ENCODE measurements around the gene VPS72. TPM values are rescaled to one million over a fixed set of nuclear protein-coding genes. Genes with fewer than 3 reads are reported as not detected.

VPS72 gene, protein sequence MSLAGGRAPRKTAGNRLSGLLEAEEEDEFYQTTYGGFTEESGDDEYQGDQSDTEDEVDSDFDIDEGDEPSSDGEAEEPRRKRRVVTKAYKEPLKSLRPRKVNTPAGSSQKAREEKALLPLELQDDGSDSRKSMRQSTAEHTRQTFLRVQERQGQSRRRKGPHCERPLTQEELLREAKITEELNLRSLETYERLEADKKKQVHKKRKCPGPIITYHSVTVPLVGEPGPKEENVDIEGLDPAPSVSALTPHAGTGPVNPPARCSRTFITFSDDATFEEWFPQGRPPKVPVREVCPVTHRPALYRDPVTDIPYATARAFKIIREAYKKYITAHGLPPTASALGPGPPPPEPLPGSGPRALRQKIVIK
- 42.6 TPM for total RNA-seq
- long read RNA-seq, transcript VPS72-202 (6 exons, 1,527 nt): major isoform, 25 of 31 reads
- long read RNA-seq, partial matches to known transcripts: 3 of 31 reads
- long read RNA-seq, other reads (novel, unspliced or antisense): 2 of 31 reads

DNA sequence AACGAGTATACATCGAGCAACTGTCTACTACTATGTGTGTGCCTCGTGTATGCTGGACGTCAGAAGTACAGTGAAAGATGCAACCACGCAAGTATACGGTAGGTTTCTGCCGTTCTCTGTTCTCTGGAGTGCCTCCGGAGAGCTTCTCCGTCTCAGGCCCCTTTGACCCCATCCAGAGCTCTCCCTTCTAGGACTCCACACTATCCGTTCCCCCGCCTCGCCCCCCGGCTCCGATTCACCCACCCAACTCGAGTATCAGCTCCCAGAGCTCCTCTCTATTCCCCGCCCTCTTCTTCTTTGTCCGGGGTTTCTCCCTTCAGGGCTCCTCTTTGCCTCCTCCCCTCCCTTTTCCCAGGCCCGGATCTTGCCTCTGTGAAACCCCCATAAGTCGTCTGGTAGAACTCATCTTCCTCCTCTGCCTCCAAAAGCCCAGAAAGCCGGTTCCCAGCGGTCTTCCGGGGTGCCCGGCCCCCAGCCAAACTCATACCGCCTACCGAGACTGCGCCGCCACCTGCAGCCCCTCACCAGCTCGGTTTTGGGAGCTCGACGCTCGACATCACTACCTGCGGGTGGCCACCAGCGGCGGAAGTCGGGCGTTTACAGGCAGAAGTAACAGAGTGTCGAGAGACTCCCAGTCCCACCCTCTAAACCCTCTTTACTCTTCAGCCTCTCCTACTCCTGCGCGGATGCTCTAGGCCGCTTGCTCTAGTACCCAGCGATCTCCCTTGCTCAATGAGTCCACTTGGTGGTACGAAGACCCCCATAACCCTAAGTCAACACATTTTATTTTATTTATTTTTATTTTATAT is at the start of gene VPS72:
Gene VPS72, minus strand, starts transcription at position 561 of the 809 bp plus-strand sequence. Its CDS starts 76 bp downstream, at position 485.
- intact Hi-C loops (cut with DNase I): no loop called here
- no peaks in the 10 kb centered on the region for H3K9me3 ChIP-seq
- no peaks in the 10 kb centered on the region for H3K27me3 ChIP-seq
- ATAC-seq (peak; percentile 99), DNase-seq (peak; percentile 91)
- H3K27ac ChIP-seq: peak within 1 kb of the TSS; percentile 76
- H3K4me3 ChIP-seq: peak within 1 kb of the TSS; percentile 62
- H3K4me1 ChIP-seq: peaks cover 17% of the 10 kb centered on the region
- peaks cover 10% of the 10 kb centered on the region for H3K36me3 ChIP-seq
- TF ChIP-seq, protein P1, sequence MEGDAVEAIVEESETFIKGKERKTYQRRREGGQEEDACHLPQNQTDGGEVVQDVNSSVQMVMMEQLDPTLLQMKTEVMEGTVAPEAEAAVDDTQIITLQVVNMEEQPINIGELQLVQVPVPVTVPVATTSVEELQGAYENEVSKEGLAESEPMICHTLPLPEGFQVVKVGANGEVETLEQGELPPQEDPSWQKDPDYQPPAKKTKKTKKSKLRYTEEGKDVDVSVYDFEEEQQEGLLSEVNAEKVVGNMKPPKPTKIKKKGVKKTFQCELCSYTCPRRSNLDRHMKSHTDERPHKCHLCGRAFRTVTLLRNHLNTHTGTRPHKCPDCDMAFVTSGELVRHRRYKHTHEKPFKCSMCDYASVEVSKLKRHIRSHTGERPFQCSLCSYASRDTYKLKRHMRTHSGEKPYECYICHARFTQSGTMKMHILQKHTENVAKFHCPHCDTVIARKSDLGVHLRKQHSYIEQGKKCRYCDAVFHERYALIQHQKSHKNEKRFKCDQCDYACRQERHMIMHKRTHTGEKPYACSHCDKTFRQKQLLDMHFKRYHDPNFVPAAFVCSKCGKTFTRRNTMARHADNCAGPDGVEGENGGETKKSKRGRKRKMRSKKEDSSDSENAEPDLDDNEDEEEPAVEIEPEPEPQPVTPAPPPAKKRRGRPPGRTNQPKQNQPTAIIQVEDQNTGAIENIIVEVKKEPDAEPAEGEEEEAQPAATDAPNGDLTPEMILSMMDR (IDR thresholded peaks at IDR 0.05): peak; percentile 10

- TF ChIP-seq, protein P1 (IDR thresholded peaks at IDR 0.05): no peak
- H3K4me1 ChIP-seq: no peaks in the 10 kb centered on the region
- no peaks in the 10 kb centered on the region for H3K9me3 ChIP-seq
- no peak for DNase-seq
- intact Hi-C loops (cut with DNase I): no loop called here
- no peak overlapping the region for H3K27ac ChIP-seq
- H3K36me3 ChIP-seq: peaks cover 100% of the 10 kb centered on the region
- no peak overlapping the region for H3K4me3 ChIP-seq
- no peaks in the 10 kb centered on the region for H3K27me3 ChIP-seq
- no peak for ATAC-seq
These were observed 48.4 kb upstream of the VPS72 start for GRCh38 chr1:151238467-151238739.

DNA sequence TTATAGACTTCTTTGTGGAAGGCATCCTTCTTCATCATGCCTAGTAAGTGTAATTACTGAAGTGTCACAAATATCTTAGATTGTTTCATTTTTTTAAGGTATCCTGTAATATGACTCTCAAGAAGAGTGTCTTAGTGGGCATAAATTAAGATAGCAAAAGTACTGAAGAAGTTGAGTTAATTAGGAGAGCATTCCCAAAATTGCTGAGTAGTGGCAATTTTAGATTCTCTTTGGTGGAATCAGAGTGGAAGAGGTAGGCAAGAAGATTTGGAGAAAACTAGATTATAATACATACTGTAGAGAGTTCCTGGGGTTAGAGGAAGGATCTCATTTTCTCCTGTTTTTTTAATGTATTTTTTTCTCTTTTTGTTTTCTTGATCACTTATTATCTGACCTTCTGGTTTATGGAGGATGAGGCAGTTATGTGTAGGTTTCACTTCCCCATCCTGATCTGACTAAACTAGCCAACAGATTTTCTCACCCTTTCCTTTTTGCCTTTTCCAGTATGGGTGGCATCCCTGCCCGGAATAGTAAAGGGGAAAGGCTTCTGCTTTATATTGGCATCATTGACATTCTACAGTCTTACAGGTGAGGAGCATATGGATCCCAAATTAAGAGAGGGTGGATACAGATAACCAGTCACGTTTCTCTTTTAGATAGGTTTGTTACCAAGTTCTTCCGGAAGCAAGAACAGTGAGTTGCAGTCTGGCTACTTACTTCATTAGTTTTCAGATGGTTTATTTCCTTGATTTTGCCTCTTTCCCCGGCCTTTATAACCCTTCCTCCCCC is 47.9 kb upstream of the VPS72 start:
- TF ChIP-seq, protein P1 (IDR thresholded peaks at IDR 0.05): no peak
- H3K4me3 ChIP-seq: no peak overlapping the region
- H3K36me3 ChIP-seq: peaks cover 100% of the 10 kb centered on the region
- ATAC-seq: peak; percentile 41
- no peaks in the 10 kb centered on the region for H3K27me3 ChIP-seq
- H3K27ac ChIP-seq: no peak overlapping the region
- DNase-seq: no peak
- no peaks in the 10 kb centered on the region for H3K4me1 ChIP-seq
- H3K9me3 ChIP-seq: no peaks in the 10 kb centered on the region
- intact Hi-C loops (cut with DNase I): no loop called here

- DNase-seq: no peak
- Histone ChIP-seq H3K4me3 (no peak overlapping the region), H3K4me1 (no peaks in the 10 kb centered on the region), H3K9me3 (no peaks in the 10 kb centered on the region), H3K27ac (no peak overlapping the region), H3K27me3 (no peaks in the 10 kb centered on the region), H3K36me3 (peaks cover 100% of the 10 kb centered on the region)
- intact Hi-C loops (cut with DNase I): no loop called here
- TF ChIP-seq, protein P1 (IDR thresholded peaks at IDR 0.05): no peak
- no peak for ATAC-seq
These were observed 45.2 kb upstream of the VPS72 start for GRCh38 chr1:151235235-151235634.

GRCh38 chr1:151222130-151222529 is 32.1 kb upstream of the VPS72 start:
- no peak overlapping the region for H3K4me3 ChIP-seq
- H3K36me3 ChIP-seq: peaks cover 36% of the 10 kb centered on the region
- intact Hi-C loops (cut with DNase I): no loop called here
- H3K27me3 ChIP-seq: no peaks in the 10 kb centered on the region
- H3K27ac ChIP-seq: no peak overlapping the region
- no peaks in the 10 kb centered on the region for H3K9me3 ChIP-seq
- no peak for ATAC-seq
- DNase-seq: no peak
- H3K4me1 ChIP-seq: no peaks in the 10 kb centered on the region
- TF ChIP-seq, protein P1 (IDR thresholded peaks at IDR 0.05): no peak

Measured in upper lobe of right lung (tissue), 1 donor.